HFFc6 (cell line): ENCODE results near the gene TSPAN18. TPM values are rescaled to one million over a fixed set of nuclear protein-coding genes. Genes with fewer than 3 reads are reported as not detected.

Source experiments
- DNase-seq: peaks from one replicate; pipeline ENCODE4 v3.0.0-alpha.2; 2018
- H3K27ac Mint-ChIP-seq: 2 replicates; pipeline ENCODE4 v1.8.0; 2020; ENCODE audit warnings: mild to moderate bottlenecking, mixed read lengths
- H3K27me3 Mint-ChIP-seq: 2 replicates; pipeline ENCODE4 v1.8.0; 2021; ENCODE audit warnings: mild to moderate bottlenecking, moderate library complexity, mixed read lengths; ENCODE audit not compliant: insufficient read depth
- H3K36me3 Mint-ChIP-seq: 2 replicates; pipeline ENCODE4 v1.8.0; 2021; ENCODE audit warnings: low read depth, mixed read lengths
- H3K4me1 Mint-ChIP-seq: 2 replicates; pipeline ENCODE4 v1.8.0; 2020; ENCODE audit warnings: low read depth, mixed read lengths
- H3K4me3 Mint-ChIP-seq: 2 replicates; pipeline ENCODE4 v1.8.0; 2020; ENCODE audit warnings: mild to moderate bottlenecking, moderate library complexity, mixed read lengths
- H3K9me3 Mint-ChIP-seq: 2 replicates; pipeline ENCODE4 v1.8.0; 2020; ENCODE audit warnings: mild to moderate bottlenecking, mixed read lengths
- CTCF ChIP-seq: fragments of 200-600 bp; sonication (generic); IDR thresholded peaks from 2 replicates; pipeline ENCODE4 v1.5.0; 2021; ENCODE audit warnings: antibody characterized with exemption, mild to moderate bottlenecking
- total RNA-seq, 6 experiments: library from RNA; stranded (reverse); fragmentation: NEBNext Ultra II Directional; extraction: Animal tissue kit (Norgen Biotek cat#: 25700); gene quantifications; 2 replicates in 1 of 6; 3 replicates in 5 of 6; pipeline ENCODE4 v1.2.3, GENCODE V29; 2021

The TSPAN18 gene
- total RNA-seq, 6 experiments from 2014 or later: 0.09 TPM; not detected in 5

DNA sequence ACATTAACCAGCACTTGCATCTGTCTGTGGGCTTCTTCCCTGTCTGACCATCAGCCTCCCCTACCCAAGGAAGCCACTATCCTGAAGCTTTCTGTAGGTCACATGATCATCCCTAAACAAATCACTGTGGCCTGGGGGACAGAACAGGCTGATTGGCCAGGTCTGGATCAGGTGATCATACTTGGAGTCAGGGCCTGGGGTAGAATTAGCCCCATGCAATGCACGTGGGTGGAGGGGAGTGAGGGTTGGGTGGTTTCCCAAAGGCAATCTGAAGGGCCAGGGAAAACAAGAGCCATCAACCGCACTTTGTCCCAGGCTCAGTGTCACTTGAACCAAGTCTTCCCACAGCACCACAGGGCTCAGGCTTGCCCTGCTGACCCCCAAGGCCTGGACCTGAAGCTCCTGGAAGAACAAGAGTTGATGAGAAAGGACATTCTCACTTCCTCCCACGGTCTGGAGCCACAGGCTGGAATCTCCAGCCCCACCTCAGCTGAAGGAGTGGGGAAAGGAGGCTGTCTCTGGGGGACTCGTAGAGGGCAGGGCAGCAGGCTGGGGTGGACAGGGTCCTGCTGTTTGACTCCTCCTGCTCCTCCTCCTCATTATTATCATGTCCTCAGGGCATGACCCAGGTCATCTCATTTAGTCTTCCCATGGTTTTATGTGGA lies 31.5 kb upstream of the TSPAN18 start:
- no peaks in the 10 kb centered on the region for H3K9me3 Mint-ChIP-seq
- H3K4me1 Mint-ChIP-seq: no peaks in the 10 kb centered on the region
- no peak overlapping the region for H3K4me3 Mint-ChIP-seq
- H3K27ac Mint-ChIP-seq: no peak overlapping the region
- H3K36me3 Mint-ChIP-seq: no peaks in the 10 kb centered on the region
- no peak for TF ChIP-seq CTCF
- peaks cover 36% of the 10 kb centered on the region for H3K27me3 Mint-ChIP-seq
- DNase-seq: no peak

- Mint-ChIP-seq H3K4me1 (no peaks in the 10 kb centered on the region), H3K9me3 (no peaks in the 10 kb centered on the region), H3K4me3 (no peak overlapping the region), H3K27me3 (peaks cover 24% of the 10 kb centered on the region; the same call in 1 of the 2 replicates), H3K36me3 (no peaks in the 10 kb centered on the region), H3K27ac (no peak overlapping the region)
- no peak for DNase-seq
- no peak for TF ChIP-seq CTCF
Observed at GRCh38 chr11:44698252-44698912, 28.4 kb upstream of the TSPAN18 start.

DNA sequence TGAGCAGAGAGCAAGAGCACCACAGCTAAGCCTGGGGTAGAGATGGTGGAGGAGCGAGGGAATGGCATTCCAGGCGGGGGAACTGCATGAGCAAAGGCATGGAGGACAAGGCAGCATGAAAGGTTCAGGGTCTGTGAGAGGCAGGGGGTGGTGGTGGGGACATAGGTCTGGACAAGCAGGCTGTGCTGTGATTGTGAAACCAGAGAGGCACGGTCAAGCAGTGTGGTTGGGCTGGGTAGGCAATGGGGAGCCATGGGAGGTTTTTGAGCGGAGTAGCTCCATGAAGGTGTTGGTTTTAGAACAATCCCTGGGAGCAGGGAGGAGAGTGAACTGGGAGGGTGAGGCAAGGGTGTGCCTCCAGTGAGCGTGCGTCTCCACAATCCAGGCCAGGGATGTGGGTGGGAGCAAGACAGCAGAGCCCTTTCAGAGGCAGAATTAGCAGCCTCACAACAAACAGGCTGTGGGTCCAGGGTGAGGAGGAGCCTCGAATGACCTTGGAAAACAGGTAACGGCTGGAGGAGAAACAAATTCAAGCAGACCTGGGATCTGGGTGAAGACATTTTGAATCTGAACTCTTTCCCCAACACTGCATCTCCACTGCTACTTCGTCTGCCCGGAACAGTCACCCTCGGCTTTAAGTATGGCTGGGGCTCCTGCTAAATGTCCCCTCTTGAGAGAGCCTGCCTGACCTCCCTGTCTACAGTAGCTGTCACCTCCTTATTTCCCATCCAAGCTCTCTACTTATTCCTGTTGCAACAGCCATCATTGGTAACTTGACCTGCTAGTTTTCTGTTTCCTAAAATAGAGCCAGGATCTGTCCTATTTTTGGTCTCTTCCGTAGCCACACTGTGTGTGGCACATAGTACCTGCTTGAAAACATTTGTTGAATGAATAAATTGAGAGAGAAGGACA lies 27.0 kb upstream of the TSPAN18 start:
- DNase-seq: no peak
- Mint-ChIP-seq H3K27ac (no peak overlapping the region), H3K9me3 (peaks cover 6% of the 10 kb centered on the region), H3K4me1 (no peaks in the 10 kb centered on the region), H3K4me3 (no peak overlapping the region), H3K36me3 (no peaks in the 10 kb centered on the region), H3K27me3 (peaks cover 23% of the 10 kb centered on the region; the same call in 1 of the 2 replicates)
- no peak for TF ChIP-seq CTCF

DNA sequence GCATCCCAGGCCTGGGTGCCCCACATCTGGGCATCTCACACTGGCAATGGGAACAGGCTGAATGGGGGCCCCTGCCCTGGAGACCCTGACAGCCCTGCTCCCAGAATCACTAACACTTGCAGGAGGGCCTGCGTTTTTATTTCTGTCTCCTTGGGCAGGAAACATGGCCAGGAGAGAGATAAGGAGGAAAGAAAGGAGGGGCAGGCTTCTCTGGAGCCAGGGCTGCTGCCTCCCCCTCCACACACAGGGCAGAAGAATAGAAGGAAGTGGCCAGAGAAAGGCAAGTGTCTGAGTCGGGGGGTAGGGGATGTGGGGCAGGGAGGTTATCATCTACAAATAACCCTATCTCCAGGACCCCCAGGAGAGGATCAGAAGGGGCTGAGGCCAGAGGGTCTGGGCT lies 25.5 kb upstream of the TSPAN18 start:
- H3K4me3 Mint-ChIP-seq: no peak overlapping the region
- no peaks in the 10 kb centered on the region for H3K4me1 Mint-ChIP-seq

More for the DNA sequence above, 25.5 kb upstream of the TSPAN18 start:
- Mint-ChIP-seq H3K9me3 (peaks cover 6% of the 10 kb centered on the region), H3K36me3 (no peaks in the 10 kb centered on the region), H3K27me3 (peaks cover 14% of the 10 kb centered on the region), H3K27ac (no peak overlapping the region)
- DNase-seq: no peak
- TF ChIP-seq CTCF: no peak
